ENCODE results near the gene CAPN5. TPM values are rescaled to one million over a fixed set of nuclear protein-coding genes. Genes with fewer than 3 reads are reported as not detected.

CAPN5 gene
- total and polyA plus RNA-seq, 10 of the 15 experiments (the other 5 are each of a cell fraction or from before 2014, with no cell fraction given) = 0.02 to 0.33 (median 0.07) TPM; not detected in 3

DNA sequence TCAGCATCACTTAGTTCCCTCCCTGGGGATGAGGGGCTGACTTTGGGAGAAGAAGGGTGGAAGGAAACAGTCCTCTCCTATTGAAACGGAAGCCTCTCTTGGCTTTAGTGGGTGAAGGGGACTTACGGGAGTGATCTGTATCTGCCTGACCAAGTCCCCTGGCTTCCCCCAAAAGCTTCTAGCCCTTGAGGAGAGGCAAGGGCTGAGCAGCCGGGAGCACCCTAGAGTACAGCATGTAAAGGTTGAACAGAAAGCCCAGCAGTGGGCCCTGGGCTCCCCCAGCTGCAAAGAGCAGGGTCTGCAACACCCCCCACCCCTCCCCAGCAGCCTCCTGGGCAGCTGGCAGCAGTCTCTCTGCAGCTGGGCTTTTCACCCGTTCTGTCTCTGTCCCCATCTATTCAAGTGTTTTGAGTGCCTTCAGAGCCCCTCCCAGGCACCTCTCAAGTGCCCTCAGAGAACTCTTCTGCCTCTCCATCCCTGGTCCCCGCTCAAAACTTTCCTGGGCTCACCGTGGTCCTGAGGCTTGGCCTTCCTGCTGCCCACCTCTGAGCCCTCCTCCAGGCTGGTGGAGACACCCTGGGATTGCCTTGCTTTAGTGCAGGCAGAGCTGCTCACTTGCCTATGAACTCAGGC, 2.7 kb downstream of the CAPN5 start (continued):
- TF ChIP-seq, protein P1, sequence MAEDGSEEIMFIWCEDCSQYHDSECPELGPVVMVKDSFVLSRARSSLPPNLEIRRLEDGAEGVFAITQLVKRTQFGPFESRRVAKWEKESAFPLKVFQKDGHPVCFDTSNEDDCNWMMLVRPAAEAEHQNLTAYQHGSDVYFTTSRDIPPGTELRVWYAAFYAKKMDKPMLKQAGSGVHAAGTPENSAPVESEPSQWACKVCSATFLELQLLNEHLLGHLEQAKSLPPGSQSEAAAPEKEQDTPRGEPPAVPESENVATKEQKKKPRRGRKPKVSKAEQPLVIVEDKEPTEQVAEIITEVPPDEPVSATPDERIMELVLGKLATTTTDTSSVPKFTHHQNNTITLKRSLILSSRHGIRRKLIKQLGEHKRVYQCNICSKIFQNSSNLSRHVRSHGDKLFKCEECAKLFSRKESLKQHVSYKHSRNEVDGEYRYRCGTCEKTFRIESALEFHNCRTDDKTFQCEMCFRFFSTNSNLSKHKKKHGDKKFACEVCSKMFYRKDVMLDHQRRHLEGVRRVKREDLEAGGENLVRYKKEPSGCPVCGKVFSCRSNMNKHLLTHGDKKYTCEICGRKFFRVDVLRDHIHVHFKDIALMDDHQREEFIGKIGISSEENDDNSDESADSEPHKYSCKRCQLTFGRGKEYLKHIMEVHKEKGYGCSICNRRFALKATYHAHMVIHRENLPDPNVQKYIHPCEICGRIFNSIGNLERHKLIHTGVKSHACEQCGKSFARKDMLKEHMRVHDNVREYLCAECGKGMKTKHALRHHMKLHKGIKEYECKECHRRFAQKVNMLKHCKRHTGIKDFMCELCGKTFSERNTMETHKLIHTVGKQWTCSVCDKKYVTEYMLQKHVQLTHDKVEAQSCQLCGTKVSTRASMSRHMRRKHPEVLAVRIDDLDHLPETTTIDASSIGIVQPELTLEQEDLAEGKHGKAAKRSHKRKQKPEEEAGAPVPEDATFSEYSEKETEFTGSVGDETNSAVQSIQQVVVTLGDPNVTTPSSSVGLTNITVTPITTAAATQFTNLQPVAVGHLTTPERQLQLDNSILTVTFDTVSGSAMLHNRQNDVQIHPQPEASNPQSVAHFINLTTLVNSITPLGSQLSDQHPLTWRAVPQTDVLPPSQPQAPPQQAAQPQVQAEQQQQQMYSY (CRISPR knock-in tag; IDR thresholded peaks at IDR 0.05) = no peak
- TF ChIP-seq BRCA1 (IDR thresholded peaks at IDR 0.05; ENCODE audit: low read depth, low read length) (no peak), RAD51 (IDR thresholded peaks at IDR 0.05) (no peak), PML (IDR thresholded peaks at IDR 0.05; ENCODE audit: low read length) (no peak), NFIC (IDR thresholded peaks at IDR 0.05; ENCODE audit: low read depth, low read length) (no peak)
- TF ChIP-seq, protein P2, sequence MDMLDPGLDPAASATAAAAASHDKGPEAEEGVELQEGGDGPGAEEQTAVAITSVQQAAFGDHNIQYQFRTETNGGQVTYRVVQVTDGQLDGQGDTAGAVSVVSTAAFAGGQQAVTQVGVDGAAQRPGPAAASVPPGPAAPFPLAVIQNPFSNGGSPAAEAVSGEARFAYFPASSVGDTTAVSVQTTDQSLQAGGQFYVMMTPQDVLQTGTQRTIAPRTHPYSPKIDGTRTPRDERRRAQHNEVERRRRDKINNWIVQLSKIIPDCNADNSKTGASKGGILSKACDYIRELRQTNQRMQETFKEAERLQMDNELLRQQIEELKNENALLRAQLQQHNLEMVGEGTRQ (IDR thresholded peaks at IDR 0.05; ENCODE audit: borderline replicate concordance, low read depth, low read length) = no peak

DNA sequence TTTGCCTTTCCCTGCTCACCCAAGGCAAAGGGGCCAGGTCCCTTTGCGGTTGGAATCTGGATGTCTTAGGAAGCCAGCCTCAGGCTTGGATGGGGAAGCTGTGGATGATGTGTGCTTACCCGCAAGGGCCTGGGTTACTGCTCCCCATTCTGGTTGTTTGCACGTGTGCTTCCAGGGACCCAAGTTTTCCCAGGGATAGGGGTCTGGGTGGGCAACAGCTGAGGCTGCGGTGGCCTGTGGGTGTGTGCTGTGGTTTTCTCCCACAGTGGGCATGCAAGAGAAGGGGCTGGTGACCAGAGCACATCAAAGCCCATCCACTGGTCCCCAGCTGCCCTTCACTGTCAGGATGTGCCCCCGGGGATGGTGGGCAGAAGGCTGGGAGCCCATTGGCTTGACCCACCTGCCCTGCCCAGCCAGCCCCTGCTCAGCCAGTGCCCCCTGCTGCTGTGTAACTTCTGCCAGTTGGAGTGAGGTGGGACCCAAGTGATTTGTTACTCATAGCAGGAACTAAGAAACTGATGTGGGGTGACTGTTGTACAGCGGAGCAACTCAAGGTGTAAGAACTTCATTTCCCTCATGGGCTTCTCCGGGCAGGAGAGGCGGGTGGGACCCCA, 3.3 kb downstream of the CAPN5 start:
- no peak overlapping the region for H3K9ac ChIP-seq (ENCODE audit: control insufficient read depth, insufficient read depth, low read length)
- ATAC-seq (no peak), FAIRE-seq (no peak), DNase-seq (ENCODE audit: low read depth, low spot score) (no peak)
- no peak overlapping the region for H3K27ac ChIP-seq (ENCODE audit: control insufficient read depth, insufficient read depth)
- 38% methylated on average over 8 of the region's 8 CpGs for WGBS (ENCODE audit: insufficient coverage, insufficient replicate concordance, low lambda C conversion rate, missing lambda C conversion rate)
- SMC1A ChIA-PET (ENCODE audit: uncharacterized antibody, unreplicated experiment) = no interaction called here
- RAD21 ChIA-PET (ENCODE audit: unreplicated experiment) = no interaction called here
- no peaks in the 10 kb centered on the region for H3K36me3 ChIP-seq (ENCODE audit: control insufficient read depth in 2 of 2, insufficient read depth in 2 of 2, low read length in 1 of 2)
- TF ChIP-seq PAX8 (IDR thresholded peaks at IDR 0.05) (no peak), RUNX3 (IDR thresholded peaks at IDR 0.05; ENCODE audit: low read length) (no peak), IRF4 (IDR thresholded peaks at IDR 0.05; ENCODE audit: low read depth, low read length) (no peak), BHLHE40 (IDR thresholded peaks at IDR 0.05; ENCODE audit: borderline replicate concordance in 1 of 2, low read depth in 2 of 2, low read length in 1 of 2) (no peak), DPF2 (IDR thresholded peaks at IDR 0.05) (no peak)
- TF ChIP-seq, protein P3, sequence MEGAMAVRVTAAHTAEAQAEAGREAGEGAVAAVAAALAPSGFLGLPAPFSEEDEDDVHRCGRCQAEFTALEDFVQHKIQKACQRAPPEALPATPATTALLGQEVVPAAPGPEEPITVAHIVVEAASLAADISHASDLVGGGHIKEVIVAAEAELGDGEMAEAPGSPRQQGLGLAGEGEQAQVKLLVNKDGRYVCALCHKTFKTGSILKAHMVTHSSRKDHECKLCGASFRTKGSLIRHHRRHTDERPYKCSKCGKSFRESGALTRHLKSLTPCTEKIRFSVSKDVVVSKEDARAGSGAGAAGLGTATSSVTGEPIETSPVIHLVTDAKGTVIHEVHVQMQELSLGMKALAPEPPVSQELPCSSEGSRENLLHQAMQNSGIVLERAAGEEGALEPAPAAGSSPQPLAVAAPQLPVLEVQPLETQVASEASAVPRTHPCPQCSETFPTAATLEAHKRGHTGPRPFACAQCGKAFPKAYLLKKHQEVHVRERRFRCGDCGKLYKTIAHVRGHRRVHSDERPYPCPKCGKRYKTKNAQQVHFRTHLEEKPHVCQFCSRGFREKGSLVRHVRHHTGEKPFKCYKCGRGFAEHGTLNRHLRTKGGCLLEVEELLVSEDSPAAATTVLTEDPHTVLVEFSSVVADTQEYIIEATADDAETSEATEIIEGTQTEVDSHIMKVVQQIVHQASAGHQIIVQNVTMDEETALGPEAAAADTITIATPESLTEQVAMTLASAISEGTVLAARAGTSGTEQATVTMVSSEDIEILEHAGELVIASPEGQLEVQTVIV (IDR thresholded peaks at IDR 0.05; ENCODE audit: borderline replicate concordance, partially characterized antibody) = no peak
- no peak overlapping the region for H3K4me2 ChIP-seq (ENCODE audit: control insufficient read depth, insufficient read depth)
- H3K9me3 ChIP-seq (replicated peaks; ENCODE audit: control insufficient read depth, insufficient read depth, low read length) = no peaks in the 10 kb centered on the region
- POLR2A ChIA-PET = no interaction called here
- no peak overlapping the region for H2AFZ ChIP-seq (ENCODE audit: control insufficient read depth, low read depth, low read length)
- CTCF ChIA-PET = interaction anchor here (1.1 to 1.9 kb wide), 2 partner anchors 21 to 23 kb away, joined by 3 to 6 read pairs; no protein-coding TSS in a partner anchor
- peaks cover 0 to 1% of the 10 kb centered on the region in 2 experiments; a peak in 2 of 4 replicates for H3K27me3 ChIP-seq (replicated peaks in 1 of 2; ENCODE audit: control insufficient read depth in 2 of 2, insufficient read depth in 2 of 2, low read length in 1 of 2)
- in situ Hi-C loops (cut with MboI) (no loop called here), intact Hi-C loops (cut with micrococcal nuclease; ENCODE audit: unreplicated experiment) (no loop called here)
- H4K20me1 ChIP-seq (ENCODE audit: control insufficient read depth, insufficient read depth) = no peaks in the 10 kb centered on the region
- no peaks in the 10 kb centered on the region for H3K79me2 ChIP-seq (ENCODE audit: control insufficient read depth, insufficient read depth, low read length)
- BruUV-seq (replicated peaks) = no TSS peak
- H3K4me1 ChIP-seq (ENCODE audit: control insufficient read depth, insufficient read depth, low read length) = peaks cover 6% of the 10 kb centered on the region
- no peak overlapping the region for H3K4me3 ChIP-seq
